Superior temporal gyrus (tissue), 1 donor: ENCODE data around the gene OR9A4.
A peak's percentile ranks its signal among the peaks of the same experiment; 100 is the strongest.

Experiments
- DNase-seq: peaks from one replicate; pipeline ENCODE4 v3.0.0-alpha.2; 2016; ENCODE audit errors: extremely low spot score

The OR9A4 gene

GRCh38 chr7:141949021-141949420, 32.8 kb downstream of the OR9A4 start:
- DNase-seq = no peak

- no peak for DNase-seq
These were observed 33.3 kb downstream of the OR9A4 start for GRCh38 chr7:141949451-141949850.

- DNase-seq = no peak
These were observed 33.7 kb downstream of the OR9A4 start for GRCh38 chr7:141949911-141950310.

GRCh38 chr7:141950806-141951205, 34.6 kb downstream of the OR9A4 start:
- DNase-seq = no peak

- DNase-seq = no peak
These were observed 36.3 kb downstream of the OR9A4 start for GRCh38 chr7:141952461-141952860.

- DNase-seq = no peak
These were observed 38.1 kb downstream of the OR9A4 start for GRCh38 chr7:141954334-141954733.

GRCh38 chr7:141956084-141956483, 39.9 kb downstream of the OR9A4 start:
- peak; percentile 17 for DNase-seq

GRCh38 chr7:141960687-141961422, 44.7 kb downstream of the OR9A4 start:
- peak; percentile 29 for DNase-seq
